ENCODE results near the gene DRD4.
"Not testable (repeated sequence)": the region's sequence is repeated elsewhere in the genome, so short reads cannot be mapped to it uniquely, and the experiment has no call there.

DRD4 gene

DNA sequence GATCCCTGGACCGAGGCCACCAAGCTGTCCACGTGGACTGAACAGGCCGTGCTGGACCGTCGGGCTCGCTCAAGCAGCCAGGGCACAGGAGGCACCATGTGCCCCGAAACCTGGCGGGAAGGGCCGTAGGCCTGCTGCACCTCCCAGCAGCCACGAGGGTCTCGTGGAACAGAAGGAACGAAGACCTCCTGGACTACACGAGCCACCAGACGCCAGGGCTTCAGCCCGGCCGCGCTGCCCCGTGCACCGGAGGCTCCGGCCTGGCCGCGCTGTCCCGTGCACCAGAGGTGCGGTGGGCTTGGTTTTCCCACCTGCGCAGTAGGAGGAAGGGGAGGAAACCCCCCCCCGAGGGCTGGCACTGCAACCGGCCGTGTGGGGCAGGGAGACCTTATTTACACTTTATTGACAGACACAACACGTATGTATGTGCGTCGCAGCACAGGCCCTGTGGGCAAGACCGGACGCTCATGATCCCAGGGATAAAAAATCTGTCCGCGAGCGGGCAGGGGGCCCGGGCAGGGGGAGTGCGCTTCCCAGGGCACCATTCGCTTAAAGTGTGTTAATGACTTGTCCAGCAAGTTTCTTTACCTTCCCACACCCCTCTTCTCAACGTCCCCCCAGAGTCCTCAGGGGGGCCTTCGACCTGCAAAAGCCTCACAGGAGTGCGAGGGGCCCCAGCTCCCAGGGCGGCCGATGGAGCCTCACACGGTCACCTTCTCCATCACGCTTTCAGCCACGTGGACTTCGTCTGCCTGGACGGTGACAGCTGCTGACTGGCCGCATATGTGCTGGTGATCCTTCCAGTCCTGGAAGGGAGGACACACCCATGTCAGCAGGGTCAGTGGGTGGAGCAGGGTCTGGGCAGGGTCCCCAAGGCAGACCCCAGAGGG lies 7.0 kb downstream of the DRD4 start:
- no peak for DNase-seq (ENCODE audit: low spot score)

GRCh38 chr11:645536-645935 lies 8.5 kb downstream of the DRD4 start:
- no peak for DNase-seq (ENCODE audit: low spot score)

GRCh38 chr11:646214-646613 lies 9.1 kb downstream of the DRD4 start:
- no peak for DNase-seq (ENCODE audit: low spot score)

GRCh38 chr11:647672-648158 lies 10.6 kb downstream of the DRD4 start:
- DNase-seq (ENCODE audit: low spot score): not testable (repeated sequence)

GRCh38 chr11:650482-650881 lies 13.4 kb downstream of the DRD4 start:
- no peak for DNase-seq (ENCODE audit: low spot score)

DNA sequence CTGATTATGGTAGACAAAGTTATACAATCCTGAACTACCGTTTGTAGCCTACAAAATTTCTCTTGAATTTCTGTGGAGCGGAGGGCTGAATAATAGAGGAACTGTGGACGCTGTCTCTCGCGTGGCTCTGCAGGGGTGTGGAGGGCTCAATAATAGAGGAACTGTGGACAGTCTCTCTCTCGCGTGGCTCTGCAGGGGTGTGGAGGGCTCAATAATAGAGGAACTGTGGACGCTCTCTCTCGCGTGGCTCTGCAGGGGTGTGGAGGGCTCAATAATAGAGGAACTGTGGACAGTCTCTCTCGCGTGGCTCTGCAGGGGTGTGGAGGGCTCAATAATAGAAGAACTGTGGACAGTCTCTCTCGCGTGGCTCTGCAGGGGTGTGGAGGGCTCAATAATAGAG lies 16.1 kb downstream of the DRD4 start:
- not testable (repeated sequence) for DNase-seq (ENCODE audit: low spot score)

GRCh38 chr11:653837-654236 lies 16.8 kb downstream of the DRD4 start:
- DNase-seq (ENCODE audit: low spot score): no peak

DNA sequence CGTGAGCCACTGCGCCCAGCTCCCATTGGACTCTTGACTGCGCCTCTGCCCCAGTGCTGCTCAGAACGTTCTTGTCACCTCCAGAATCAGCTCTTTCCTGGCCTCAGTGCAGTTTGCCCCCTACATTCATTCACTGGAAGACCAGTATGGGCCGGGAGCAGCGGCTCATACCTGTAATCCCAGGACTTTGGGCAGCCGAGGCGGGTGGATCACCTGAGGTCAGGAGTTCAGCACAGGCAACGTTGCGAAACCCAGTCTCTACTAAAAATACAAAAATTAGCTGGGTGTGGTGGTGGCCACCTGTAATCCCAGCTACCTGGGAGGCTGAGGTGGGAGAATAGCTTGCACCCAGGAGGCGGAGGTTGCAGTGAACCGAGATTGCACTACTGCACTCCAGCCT lies 17.4 kb downstream of the DRD4 start:
- not testable (repeated sequence) for DNase-seq (ENCODE audit: low spot score)

DNA sequence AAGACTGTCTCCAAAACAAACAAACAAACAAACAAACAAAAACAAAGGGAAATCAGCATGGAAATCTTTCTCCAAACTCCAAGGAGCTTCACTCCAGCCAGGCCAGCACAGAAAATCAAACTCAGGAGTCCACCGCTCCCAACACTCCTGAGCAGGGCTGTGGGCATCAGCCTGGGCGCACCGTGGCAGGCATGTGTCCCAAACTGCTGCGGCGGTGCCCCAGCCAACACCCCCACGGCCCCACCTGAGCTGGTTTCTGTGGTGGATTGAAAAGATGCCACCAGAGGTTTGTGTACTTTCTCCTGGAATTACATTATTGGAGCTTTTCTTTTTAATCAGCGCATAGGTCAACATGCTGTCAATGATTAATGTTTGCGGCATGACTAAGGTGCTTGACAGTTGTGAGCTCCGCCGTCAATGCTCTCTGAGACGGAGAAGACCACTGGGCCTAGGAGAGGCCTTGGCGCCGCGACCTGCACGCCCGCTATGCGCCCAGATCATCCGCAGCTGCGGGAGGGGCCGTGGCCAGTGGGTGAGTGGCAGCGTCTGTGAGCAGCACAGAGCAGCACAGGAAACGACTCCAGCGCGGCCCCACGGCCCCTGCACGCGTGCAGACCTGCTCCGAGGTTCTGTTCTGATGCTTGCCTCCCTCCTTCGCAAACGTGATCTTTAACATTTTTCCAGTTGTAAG lies 18.1 kb downstream of the DRD4 start:
- DNase-seq (ENCODE audit: low spot score): no peak

- DNase-seq (ENCODE audit: low spot score): no peak
Observed at GRCh38 chr11:656426-656825, 19.4 kb downstream of the DRD4 start.

GRCh38 chr11:656866-657265 lies 19.8 kb downstream of the DRD4 start:
- no peak for DNase-seq (ENCODE audit: low spot score)

GRCh38 chr11:657691-658126 lies 20.6 kb downstream of the DRD4 start:
- DNase-seq (ENCODE audit: low spot score): no peak

DNA sequence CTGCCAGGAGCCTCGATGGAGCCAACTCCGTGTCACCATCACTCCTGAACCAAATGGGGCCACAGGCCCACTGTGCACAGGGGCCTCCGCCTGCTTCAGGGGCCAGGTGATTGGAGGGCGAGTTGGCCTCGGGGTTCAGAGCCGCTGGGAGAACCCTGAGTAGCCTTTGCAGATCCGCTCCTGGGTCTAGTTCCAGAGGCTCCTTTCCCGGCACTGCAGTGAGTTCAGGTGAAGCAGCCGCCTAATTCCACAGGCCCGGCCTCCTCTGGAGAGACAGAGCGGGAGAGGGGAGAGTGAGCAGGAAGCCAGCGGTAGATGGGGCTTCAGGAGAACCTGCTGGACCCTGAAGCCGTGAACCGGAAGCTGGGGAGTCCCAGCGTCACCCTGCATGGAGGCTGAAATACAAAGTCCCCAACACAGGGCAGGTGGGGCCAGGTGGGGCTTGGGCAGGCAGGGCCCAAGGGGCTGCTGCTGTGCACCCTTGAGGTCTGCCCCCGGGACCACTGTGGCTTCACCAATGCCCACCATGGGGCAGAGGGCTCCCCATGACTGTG lies 22.5 kb downstream of the DRD4 start:
- no peak for DNase-seq (ENCODE audit: low spot score)

GRCh38 chr11:660281-660680 lies 23.2 kb downstream of the DRD4 start:
- DNase-seq (ENCODE audit: low spot score): no peak

DNA sequence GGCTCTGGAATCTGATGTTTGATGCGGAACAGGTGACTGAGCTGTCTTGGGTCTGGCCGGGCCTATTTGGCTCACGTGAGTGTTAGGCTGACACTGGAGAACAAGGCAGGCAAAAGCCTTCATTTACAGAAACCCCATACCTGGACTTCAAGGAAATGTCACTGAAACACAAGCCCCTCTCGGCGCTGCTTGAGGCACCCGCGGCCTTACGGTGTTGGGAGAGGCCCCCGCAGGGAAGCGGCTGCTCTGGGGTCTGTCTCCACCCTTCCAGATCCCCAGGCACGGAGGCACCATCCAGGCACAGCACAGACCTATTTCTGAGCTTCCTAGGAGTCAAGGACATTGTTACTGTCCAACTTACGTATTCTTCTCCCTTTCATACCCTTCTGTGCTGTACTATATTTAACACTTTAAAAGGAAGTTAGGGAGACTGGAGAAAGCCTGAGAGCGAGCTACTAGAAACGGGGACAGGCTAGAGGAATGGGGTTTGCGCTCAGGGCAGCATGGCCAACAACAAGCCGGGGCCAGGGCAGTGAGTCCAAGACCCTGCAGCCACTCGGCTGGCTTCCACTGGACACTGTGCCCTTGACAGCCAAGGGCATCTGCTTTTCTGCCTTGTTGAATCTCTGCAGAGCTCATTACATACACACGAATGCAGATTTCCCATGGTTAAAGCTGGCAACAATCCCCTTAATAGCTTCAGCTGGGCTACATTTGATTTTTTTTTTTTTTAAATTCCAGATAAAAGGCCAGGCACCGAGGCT lies 23.8 kb downstream of the DRD4 start:
- no peak for DNase-seq (ENCODE audit: low spot score)

DNA sequence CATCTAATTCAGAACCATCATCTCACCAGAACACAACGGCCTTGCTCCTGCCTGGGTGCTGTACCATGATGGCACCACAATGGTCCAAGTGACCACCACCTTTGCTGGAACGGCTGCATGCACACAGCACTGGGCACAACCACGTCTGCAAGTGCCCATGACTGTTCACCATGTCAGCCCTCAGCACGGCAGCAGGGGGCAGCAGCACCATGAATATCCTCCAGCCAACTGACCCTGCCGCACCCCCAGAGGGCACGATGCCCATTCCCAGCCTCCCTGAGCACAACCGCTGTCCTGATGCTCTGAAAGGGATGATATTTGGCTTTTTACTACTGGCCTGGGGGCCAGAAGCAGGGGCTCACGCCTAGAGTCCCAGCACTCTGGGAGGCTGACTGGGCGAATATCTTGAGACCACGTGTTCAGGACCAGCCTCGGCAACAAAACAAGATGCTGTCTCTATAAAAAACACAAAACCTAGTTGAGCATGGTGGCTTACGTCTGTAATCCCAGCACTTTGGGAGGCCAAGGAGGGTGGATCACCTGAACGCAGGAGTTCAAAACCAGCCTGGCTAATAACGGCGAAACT lies 25.7 kb downstream of the DRD4 start:
- DNase-seq (ENCODE audit: low spot score): peak; percentile 73

DNA sequence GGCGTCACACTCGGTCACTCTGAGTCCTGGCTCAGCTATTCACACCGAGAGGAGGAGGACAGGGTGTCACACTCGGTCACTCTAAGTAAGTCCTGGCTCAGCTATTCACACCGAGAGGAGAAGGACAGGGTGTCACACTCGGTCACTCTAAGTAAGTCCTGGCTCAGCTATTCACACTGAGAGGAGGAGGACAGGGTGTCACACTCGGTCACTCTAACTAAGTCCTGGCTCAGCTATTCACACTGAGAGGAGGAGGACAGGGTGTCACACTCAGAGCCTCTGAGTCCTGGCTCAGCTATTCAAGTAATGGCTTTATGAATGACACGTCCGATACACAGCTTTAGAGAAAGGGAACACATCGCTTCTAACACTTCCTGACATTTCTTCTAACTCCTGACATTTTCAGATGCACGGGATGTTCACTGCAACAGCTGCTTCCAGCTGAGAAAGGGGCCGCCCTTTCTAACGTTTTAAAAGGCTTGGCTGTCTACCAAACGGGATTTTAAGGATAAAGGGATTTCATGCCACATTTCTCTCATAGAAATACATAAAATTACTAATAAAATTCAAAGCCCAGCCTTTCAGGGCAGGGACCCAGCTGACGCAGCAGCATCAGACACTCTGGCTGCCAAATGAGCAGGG lies 28.1 kb downstream of the DRD4 start:
- no peak for DNase-seq (ENCODE audit: low spot score)

DNA sequence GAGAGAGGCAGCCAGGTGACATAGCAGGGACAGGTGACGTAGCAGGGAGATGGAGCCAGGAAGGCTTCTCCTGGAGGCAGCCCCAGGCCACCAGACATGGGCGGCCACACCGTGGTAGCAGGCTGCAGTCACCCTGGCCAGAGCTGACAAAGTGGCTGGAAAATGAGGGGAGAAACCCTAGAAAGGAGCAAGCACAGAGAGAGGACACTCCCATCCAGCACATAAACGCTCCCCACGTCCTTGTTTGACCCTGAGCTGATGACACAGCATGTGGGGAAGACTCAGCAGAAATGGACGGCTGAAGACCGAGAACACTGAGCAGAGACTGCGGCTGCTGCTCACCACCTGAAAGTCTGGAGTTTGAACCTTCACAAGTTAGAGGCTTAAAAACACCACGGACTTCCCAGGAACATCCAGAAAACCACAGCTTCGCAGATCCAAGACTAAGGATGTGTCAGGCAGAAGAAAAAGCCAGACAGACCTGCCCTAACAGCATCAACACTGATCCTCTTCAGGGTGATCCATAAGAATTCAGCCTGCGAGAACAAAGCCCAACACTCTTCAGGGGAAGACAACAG lies 28.7 kb downstream of the DRD4 start:
- DNase-seq (ENCODE audit: low spot score): peak; percentile 91

- no peak for DNase-seq (ENCODE audit: low spot score)
Observed at GRCh38 chr11:673866-674265, 36.8 kb downstream of the DRD4 start.

GRCh38 chr11:674406-674805 lies 37.3 kb downstream of the DRD4 start:
- DNase-seq (ENCODE audit: low spot score): no peak

GRCh38 chr11:678297-678696 lies 41.2 kb downstream of the DRD4 start:
- DNase-seq (ENCODE audit: low spot score): no peak

Measured in hematopoietic multipotent progenitor cell treated with erythropoietin and hydrocortisone succinate and interleukin-3 and kit ligand, for 17 days (in vitro differentiated cells).